Measurements from ENCODE around the gene GLI1.
A peak's percentile ranks its signal among the peaks of the same experiment; 100 is the strongest.
"Not testable (repeated sequence)": the region's sequence is repeated elsewhere in the genome, so short reads cannot be mapped to it uniquely, and the experiment has no call there.

Gene GLI1

GRCh38 chr12:57441846-57442427 is 17.6 kb upstream of the GLI1 start:
- H3K9me3 ChIP-seq (ENCODE audit: control insufficient read depth, insufficient read depth, low read depth, low read length): peaks cover 11% of the 10 kb centered on the region
- no peaks in the 10 kb centered on the region for H3K36me3 ChIP-seq (ENCODE audit: control insufficient read depth, insufficient read depth, low read length)
- no peak overlapping the region for H3K27ac ChIP-seq (ENCODE audit: low read depth, low read length)
- H3K4me3 ChIP-seq (ENCODE audit: low read depth, low read length): no peak overlapping the region
- H3K9ac ChIP-seq (ENCODE audit: low read length): no peak overlapping the region
- H3K27me3 ChIP-seq (ENCODE audit: control insufficient read depth, insufficient read depth, low read length): no peaks in the 10 kb centered on the region
- no peaks in the 10 kb centered on the region for H3K4me1 ChIP-seq (ENCODE audit: control insufficient read depth, insufficient read depth, low read length)

- H3K4me1 ChIP-seq (ENCODE audit: control insufficient read depth, insufficient read depth, low read length); H3K27ac ChIP-seq (ENCODE audit: low read depth, low read length); H3K27me3 ChIP-seq (ENCODE audit: control insufficient read depth, insufficient read depth, low read length); H3K4me3 ChIP-seq (ENCODE audit: low read depth, low read length); H3K36me3 ChIP-seq (ENCODE audit: control insufficient read depth, insufficient read depth, low read length); H3K9ac ChIP-seq (ENCODE audit: low read length): not testable (repeated sequence)
- peaks cover 11% of the 10 kb centered on the region for H3K9me3 ChIP-seq (ENCODE audit: control insufficient read depth, insufficient read depth, low read depth, low read length)
Observed at GRCh38 chr12:57444337-57444736, 15.2 kb upstream of the GLI1 start.

GRCh38 chr12:57444744-57445143 is 14.8 kb upstream of the GLI1 start:
- Histone ChIP-seq H3K27ac (ENCODE audit: low read depth, low read length) (no peak overlapping the region), H3K9ac (ENCODE audit: low read length) (no peak overlapping the region), H3K9me3 (ENCODE audit: control insufficient read depth, insufficient read depth, low read depth, low read length) (peaks cover 11% of the 10 kb centered on the region), H3K27me3 (ENCODE audit: control insufficient read depth, insufficient read depth, low read length) (no peaks in the 10 kb centered on the region), H3K4me3 (ENCODE audit: low read depth, low read length) (no peak overlapping the region), H3K36me3 (ENCODE audit: control insufficient read depth, insufficient read depth, low read length) (no peaks in the 10 kb centered on the region), H3K4me1 (ENCODE audit: control insufficient read depth, insufficient read depth, low read length) (no peaks in the 10 kb centered on the region)

- H3K27ac ChIP-seq (ENCODE audit: low read depth, low read length): no peak overlapping the region
- no peak overlapping the region for H3K4me3 ChIP-seq (ENCODE audit: low read depth, low read length)
- H3K36me3 ChIP-seq (ENCODE audit: control insufficient read depth, insufficient read depth, low read length): no peaks in the 10 kb centered on the region
- no peaks in the 10 kb centered on the region for H3K27me3 ChIP-seq (ENCODE audit: control insufficient read depth, insufficient read depth, low read length)
- H3K9ac ChIP-seq (ENCODE audit: low read length): no peak overlapping the region
- peaks cover 2% of the 10 kb centered on the region; the same call in 1 of the 2 replicates for H3K4me1 ChIP-seq (ENCODE audit: control insufficient read depth, insufficient read depth, low read length)
- peaks cover 4% of the 10 kb centered on the region for H3K9me3 ChIP-seq (ENCODE audit: control insufficient read depth, insufficient read depth, low read depth, low read length)
Observed at GRCh38 chr12:57446292-57446960, 13.2 kb upstream of the GLI1 start.

GRCh38 chr12:57448669-57449068 is 10.9 kb upstream of the GLI1 start:
- no peak overlapping the region for H3K9ac ChIP-seq (ENCODE audit: low read length)
- peaks cover 16% of the 10 kb centered on the region for H3K4me1 ChIP-seq (ENCODE audit: control insufficient read depth, insufficient read depth, low read length)
- H3K9me3 ChIP-seq (ENCODE audit: control insufficient read depth, insufficient read depth, low read depth, low read length): no peaks in the 10 kb centered on the region
- H3K4me3 ChIP-seq (ENCODE audit: low read depth, low read length): no peak overlapping the region
- no peaks in the 10 kb centered on the region for H3K36me3 ChIP-seq (ENCODE audit: control insufficient read depth, insufficient read depth, low read length)
- H3K27ac ChIP-seq (ENCODE audit: low read depth, low read length): no peak overlapping the region
- H3K27me3 ChIP-seq (ENCODE audit: control insufficient read depth, insufficient read depth, low read length): no peaks in the 10 kb centered on the region

GRCh38 chr12:57449375-57449774 is 10.2 kb upstream of the GLI1 start:
- peaks cover 18% of the 10 kb centered on the region for H3K4me1 ChIP-seq (ENCODE audit: control insufficient read depth, insufficient read depth, low read length)
- no peak overlapping the region for H3K4me3 ChIP-seq (ENCODE audit: low read depth, low read length)
- H3K27ac ChIP-seq (ENCODE audit: low read depth, low read length): no peak overlapping the region
- H3K27me3 ChIP-seq (ENCODE audit: control insufficient read depth, insufficient read depth, low read length): no peaks in the 10 kb centered on the region
- no peak overlapping the region for H3K9ac ChIP-seq (ENCODE audit: low read length)
- H3K36me3 ChIP-seq (ENCODE audit: control insufficient read depth, insufficient read depth, low read length): no peaks in the 10 kb centered on the region
- no peaks in the 10 kb centered on the region for H3K9me3 ChIP-seq (ENCODE audit: control insufficient read depth, insufficient read depth, low read depth, low read length)

- Histone ChIP-seq H3K4me3 (ENCODE audit: low read depth, low read length) (no peak overlapping the region), H3K27ac (ENCODE audit: low read depth, low read length) (no peak overlapping the region), H3K9ac (ENCODE audit: low read length) (no peak overlapping the region), H3K9me3 (ENCODE audit: control insufficient read depth, insufficient read depth, low read depth, low read length) (no peaks in the 10 kb centered on the region), H3K36me3 (ENCODE audit: control insufficient read depth, insufficient read depth, low read length) (no peaks in the 10 kb centered on the region), H3K27me3 (ENCODE audit: control insufficient read depth, insufficient read depth, low read length) (no peaks in the 10 kb centered on the region), H3K4me1 (ENCODE audit: control insufficient read depth, insufficient read depth, low read length) (peaks cover 24% of the 10 kb centered on the region)
Observed at GRCh38 chr12:57450057-57450456, 9.5 kb upstream of the GLI1 start.

- H3K27ac ChIP-seq (ENCODE audit: low read depth, low read length): no peak overlapping the region
- no peaks in the 10 kb centered on the region for H3K9me3 ChIP-seq (ENCODE audit: control insufficient read depth, insufficient read depth, low read depth, low read length)
- no peak overlapping the region for H3K4me3 ChIP-seq (ENCODE audit: low read depth, low read length)
- no peaks in the 10 kb centered on the region for H3K27me3 ChIP-seq (ENCODE audit: control insufficient read depth, insufficient read depth, low read length)
- no peak overlapping the region for H3K9ac ChIP-seq (ENCODE audit: low read length)
- H3K36me3 ChIP-seq (ENCODE audit: control insufficient read depth, insufficient read depth, low read length): no peaks in the 10 kb centered on the region
- peaks cover 36% of the 10 kb centered on the region for H3K4me1 ChIP-seq (ENCODE audit: control insufficient read depth, insufficient read depth, low read length)
Observed at GRCh38 chr12:57451233-57451778, 8.3 kb upstream of the GLI1 start.

GRCh38 chr12:57452181-57452936 is 7.2 kb upstream of the GLI1 start:
- peaks cover 42% of the 10 kb centered on the region for H3K4me1 ChIP-seq (ENCODE audit: control insufficient read depth, insufficient read depth, low read length)
- H3K36me3 ChIP-seq (ENCODE audit: control insufficient read depth, insufficient read depth, low read length): no peaks in the 10 kb centered on the region
- no peaks in the 10 kb centered on the region for H3K27me3 ChIP-seq (ENCODE audit: control insufficient read depth, insufficient read depth, low read length)
- no peak overlapping the region for H3K27ac ChIP-seq (ENCODE audit: low read depth, low read length)
- no peaks in the 10 kb centered on the region for H3K9me3 ChIP-seq (ENCODE audit: control insufficient read depth, insufficient read depth, low read depth, low read length)
- no peak overlapping the region for H3K4me3 ChIP-seq (ENCODE audit: low read depth, low read length)
- H3K9ac ChIP-seq (ENCODE audit: low read length): peak overlapping the region; percentile 16

- no peak overlapping the region for H3K4me3 ChIP-seq (ENCODE audit: low read depth, low read length)
- no peak overlapping the region for H3K9ac ChIP-seq (ENCODE audit: low read length)
- no peaks in the 10 kb centered on the region for H3K9me3 ChIP-seq (ENCODE audit: control insufficient read depth, insufficient read depth, low read depth, low read length)
- peaks cover 42% of the 10 kb centered on the region for H3K4me1 ChIP-seq (ENCODE audit: control insufficient read depth, insufficient read depth, low read length)
- no peaks in the 10 kb centered on the region for H3K27me3 ChIP-seq (ENCODE audit: control insufficient read depth, insufficient read depth, low read length)
- H3K36me3 ChIP-seq (ENCODE audit: control insufficient read depth, insufficient read depth, low read length): no peaks in the 10 kb centered on the region
- no peak overlapping the region for H3K27ac ChIP-seq (ENCODE audit: low read depth, low read length)
Observed at GRCh38 chr12:57452937-57453509, 6.6 kb upstream of the GLI1 start.

- no peaks in the 10 kb centered on the region for H3K27me3 ChIP-seq (ENCODE audit: control insufficient read depth, insufficient read depth, low read length)
- H3K36me3 ChIP-seq (ENCODE audit: control insufficient read depth, insufficient read depth, low read length): no peaks in the 10 kb centered on the region
- 0 out of 2 replicates have a peak overlapping the region, but pooled peaks have one; percentile 92 for H3K27ac ChIP-seq (ENCODE audit: low read depth, low read length)
- peaks cover 49% of the 10 kb centered on the region for H3K4me1 ChIP-seq (ENCODE audit: control insufficient read depth, insufficient read depth, low read length)
- H3K9ac ChIP-seq (ENCODE audit: low read length): no peak overlapping the region
- H3K9me3 ChIP-seq (ENCODE audit: control insufficient read depth, insufficient read depth, low read depth, low read length): no peaks in the 10 kb centered on the region
- no peak overlapping the region for H3K4me3 ChIP-seq (ENCODE audit: low read depth, low read length)
Observed at GRCh38 chr12:57454213-57454565, 5.4 kb upstream of the GLI1 start.
